HUES64 (cell line): ENCODE data around the gene PRKD2.

Experiments used
- H3K27ac ChIP-seq: 2 replicates; pipeline ENCODE4 v1.7.0; 2013; ENCODE audit warnings: low read depth, low read length, inconsistent platforms
- H3K27me3 ChIP-seq: 2 replicates; pipeline ENCODE4 v1.6.1; 2013; ENCODE audit warnings: mild to moderate bottlenecking, low read length; ENCODE audit not compliant: insufficient read depth
- H3K36me3 ChIP-seq: 2 replicates; pipeline ENCODE4 v1.6.1; 2013; ENCODE audit warnings: mild to moderate bottlenecking, low read length; ENCODE audit not compliant: insufficient read depth
- H3K4me1 ChIP-seq: 2 replicates; pipeline ENCODE4 v1.6.1; 2013; ENCODE audit warnings: mild to moderate bottlenecking, low read length, moderate library complexity; ENCODE audit not compliant: insufficient read depth
- H3K4me3 ChIP-seq: 2 replicates; pipeline ENCODE4 v1.5.1; 2013; ENCODE audit warnings: mild to moderate bottlenecking, low read length, moderate library complexity
- H3K9ac ChIP-seq: 2 replicates; pipeline ENCODE4 v1.6.1; 2013; ENCODE audit warnings: mild to moderate bottlenecking, low read depth, low read length
- H3K9me3 ChIP-seq: 2 replicates; pipeline ENCODE4 v1.6.1; 2013; ENCODE audit warnings: low read depth, low read length; ENCODE audit not compliant: insufficient read depth
- WGBS: fragments of 150-250, 120-280 bp; methylation state at CpG from one replicate; pipeline ENCODE4 v1.1.7; 2013; ENCODE audit warnings: missing lambda C conversion rate; 5-methylcytosine and 5-hydroxymethylcytosine counted together

Gene PRKD2

DNA sequence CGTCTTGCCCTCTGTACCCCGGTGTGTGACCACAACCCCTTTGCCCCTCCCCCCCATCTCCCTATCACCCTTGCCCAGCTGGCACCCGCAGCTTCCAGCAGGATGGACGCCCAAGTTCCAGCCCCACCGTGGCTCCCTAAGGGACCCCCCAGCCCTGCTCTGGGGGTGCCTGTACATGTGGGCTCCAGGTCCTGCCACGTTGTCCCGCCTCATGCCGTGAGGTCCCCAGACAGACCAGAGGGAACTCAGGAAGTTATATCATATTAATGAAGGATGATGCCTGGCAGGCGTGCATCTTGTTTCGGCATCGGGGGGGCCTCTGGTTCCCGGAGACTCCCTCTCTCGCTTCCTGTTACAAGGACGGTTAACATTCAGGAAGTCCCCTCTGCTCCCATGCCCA, 90.5 kb downstream of the PRKD2 start:
- WGBS, result 88% methylated on average over 14 of the region's 14 CpGs
- peaks cover 6% of the 10 kb centered on the region; the same call in 1 of the 2 replicates for H3K27me3 ChIP-seq
- H3K9me3 ChIP-seq, result no peaks in the 10 kb centered on the region
- H3K4me1 ChIP-seq, result peaks cover 8% of the 10 kb centered on the region
- no peak overlapping the region for H3K27ac ChIP-seq
- no peak overlapping the region for H3K4me3 ChIP-seq
- H3K9ac ChIP-seq, result no peak overlapping the region
- H3K36me3 ChIP-seq, result no peaks in the 10 kb centered on the region

DNA sequence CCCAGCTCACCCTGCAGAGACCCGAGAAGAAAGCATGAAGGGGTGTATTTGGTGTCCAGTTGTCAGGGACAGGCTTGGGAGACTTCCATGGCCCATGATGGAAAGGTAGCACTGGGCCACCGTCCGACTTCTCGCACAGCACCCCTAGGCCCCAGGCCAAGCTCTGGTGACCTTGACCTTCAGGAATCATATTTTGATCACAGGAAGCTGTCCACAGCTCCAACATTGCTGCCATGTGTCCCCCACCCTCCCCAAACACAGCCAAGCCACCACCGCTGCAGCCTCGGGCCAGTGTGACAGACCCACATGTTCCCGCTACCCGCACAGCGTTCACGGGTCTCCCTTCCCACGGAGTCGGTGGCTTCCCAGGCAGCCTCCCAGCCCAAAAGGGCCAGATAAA, 91.2 kb downstream of the PRKD2 start:
- WGBS, result 94% methylated on average over 12 of the region's 12 CpGs
- H3K4me3 ChIP-seq, result no peak overlapping the region
- no peaks in the 10 kb centered on the region for H3K9me3 ChIP-seq
- H3K27ac ChIP-seq, result no peak overlapping the region
- peaks cover 8% of the 10 kb centered on the region; the same call in 1 of the 2 replicates for H3K4me1 ChIP-seq
- H3K9ac ChIP-seq, result no peak overlapping the region
- no peaks in the 10 kb centered on the region for H3K27me3 ChIP-seq
- no peaks in the 10 kb centered on the region for H3K36me3 ChIP-seq

DNA sequence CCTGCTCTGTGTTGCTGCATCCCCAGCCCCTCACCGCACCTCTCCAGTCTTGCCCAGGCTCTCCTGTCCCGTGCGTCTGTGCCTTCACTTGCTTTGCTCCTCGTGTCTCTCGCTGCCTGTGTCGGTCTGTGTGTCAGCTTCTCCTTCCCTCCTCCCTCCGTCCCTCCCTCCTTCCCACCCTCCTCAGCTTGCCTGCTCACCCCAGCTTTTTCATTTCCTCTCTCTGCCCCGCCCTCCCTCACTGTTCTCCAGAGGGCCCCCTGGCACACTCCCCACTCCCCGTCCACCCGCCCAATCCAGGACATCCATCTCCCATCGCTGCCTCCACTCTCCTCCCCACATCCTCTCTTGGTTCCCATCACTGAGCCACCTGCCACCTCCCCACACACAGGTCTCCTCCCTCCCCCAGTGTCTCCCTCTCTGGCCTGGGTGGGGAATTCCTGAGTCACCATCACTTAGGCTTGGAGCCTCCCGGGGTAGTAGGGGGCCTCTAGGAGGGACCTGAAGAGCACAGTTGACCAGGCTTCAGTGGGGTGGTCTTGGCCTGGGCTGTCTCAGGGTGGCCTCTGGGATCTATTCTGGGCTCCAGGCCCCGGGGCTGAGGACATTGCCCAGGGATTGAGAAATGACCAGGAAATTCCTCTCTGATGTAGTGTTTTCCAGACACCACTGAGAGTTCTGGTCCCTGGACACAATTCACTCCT, 91.8 kb downstream of the PRKD2 start, which contains the start of gene PTGIR:
PTGIR (minus strand) TSS at position 132 of the 704 bp plus-strand sequence. CDS start 864 bp downstream, outside the sequence.
- H3K4me3 ChIP-seq, result no peak within 1 kb of the TSS
- H3K9ac ChIP-seq, result no peak within 1 kb of the TSS
- H3K27ac ChIP-seq, result no peak within 1 kb of the TSS
- H3K27me3 ChIP-seq, result no peaks in the 10 kb centered on the region
- 62% methylated on average over 13 of the region's 13 CpGs for WGBS
- no peaks in the 10 kb centered on the region for H3K36me3 ChIP-seq
- H3K9me3 ChIP-seq, result no peaks in the 10 kb centered on the region
- H3K4me1 ChIP-seq, result peaks cover 8% of the 10 kb centered on the region; the same call in 1 of the 2 replicates
